GM12878 (cell line): ENCODE measurements around the gene TLE3. TPM values are rescaled to one million over a fixed set of nuclear protein-coding genes. Genes with fewer than 3 reads are reported as not detected.

Experiments used
- ATF7 ChIP-seq: fragments of 450-650 bp; IDR thresholded peaks from 2 replicates; pipeline ENCODE4 v1.6.1; 2016; ENCODE audit warnings: low read depth, mild to moderate bottlenecking
- CBX3 ChIP-seq: fragments of 200-600 bp; sonication (generic); IDR thresholded peaks from 2 replicates; pipeline ENCODE4 v1.6.1; 2016; ENCODE audit warnings: low read depth, borderline replicate concordance
- CBX5 ChIP-seq: sonication (generic); IDR thresholded peaks from 2 replicates; pipeline ENCODE4 v1.6.1; 2016; ENCODE audit warnings: low read depth, moderate library complexity, mild to moderate bottlenecking, inconsistent platforms
- MXI1 ChIP-seq: fragments of 150-350 bp; IDR thresholded peaks from 2 replicates; pipeline ENCODE4 v1.6.1; 2011; ENCODE audit warnings: low read depth, mild to moderate bottlenecking, inconsistent platforms, low read length, improper control_type of control experiment
- SMC3 ChIP-seq: IDR thresholded peaks from 2 replicates; pipeline ENCODE4 v1.6.1; 2011; ENCODE audit warnings: low read length, improper control_type of control experiment, borderline replicate concordance
- SRF ChIP-seq, 2 experiments: IDR thresholded peaks; 2 replicates each; pipeline ENCODE4 v1.6.1; 2011; ENCODE audit warnings: low read depth in 2 of 2, low read length in 2 of 2, mild to moderate bottlenecking in 1 of 2, moderate library complexity in 1 of 2
- TAF1 ChIP-seq: IDR thresholded peaks from 2 replicates; pipeline ENCODE4 v1.6.1; 2011; ENCODE audit warnings: mild to moderate bottlenecking, low read depth, low read length, borderline replicate concordance
- polyA plus RNA-seq, 11 experiments: library from polyadenylated mRNA; depleted of rRNA in 4 of 11; unstranded in 6 of 11; stranded (reverse) in 5 of 11; fragments of >200 nt; fragmentation: Nextera tagmentation in 4 of 11; fragmentation: Illumina TruSeq in 1 of 11; extraction: Ambion mirVana in 4 of 11; extraction: Trizol in 1 of 11; gene quantifications; 1 replicate in 1 of 11; 2 replicates in 10 of 11; pipeline versions ENCODE4 v1.2.1 to v1.2.3, GENCODE V29; 2011 to 2016; ENCODE audit warnings: inconsistent platforms in 2 of 11, missing spikeins in 2 of 11, low read depth in 1 of 11
- total RNA-seq, 4 experiments: library from RNA; depleted of rRNA in 3 of 4; stranded (reverse); fragments of >200 nt in 3 of 4; fragmentation: Illumina TruSeq in 1 of 4; extraction: Trizol in 1 of 4; gene quantifications; 2 replicates each; pipeline versions ENCODE4 v1.2.1 to v1.2.3, GENCODE V29; 2013 to 2021
- TF ChIP-seq, protein P1 (sequence below): fragments of 450-650 bp; IDR thresholded peaks from 2 replicates; pipeline ENCODE4 v1.6.1; 2017; ENCODE audit warnings: mild to moderate bottlenecking, moderate library complexity
- TF ChIP-seq, protein P2 (sequence below): IDR thresholded peaks from 2 replicates; pipeline ENCODE4 v1.6.1; 2011; ENCODE audit warnings: mild to moderate bottlenecking, low read depth, low read length, moderate library complexity; ENCODE audit not compliant: insufficient replicate concordance
- TF ChIP-seq, protein P3 (sequence below): fragments of 450-650 bp; IDR thresholded peaks from 2 replicates; pipeline ENCODE4 v1.6.1; 2016; ENCODE audit warnings: mild to moderate bottlenecking, moderate library complexity, borderline replicate concordance
- TF ChIP-seq, protein P4 (sequence below): IDR thresholded peaks from 2 replicates; pipeline ENCODE4 v1.6.1; 2012; ENCODE audit warnings: low read length, inconsistent platforms
- TF ChIP-seq, protein P5 (sequence below): IDR thresholded peaks from 2 replicates; pipeline ENCODE4 v1.6.1; 2011; ENCODE audit warnings: low read depth, mild to moderate bottlenecking, low read length, moderate library complexity, borderline replicate concordance; ENCODE audit errors: extremely low read depth
- TF ChIP-seq, protein P6 (sequence below): fragments of 150-350 bp; IDR thresholded peaks from 2 replicates; pipeline ENCODE4 v1.6.1; 2016; ENCODE audit warnings: low read depth, low read length

TLE3 gene
- total and polyA plus RNA-seq, 10 of the 15 experiments (the other 5 are each of a cell fraction or from before 2014, with no cell fraction given), result 1.2 to 65.5 (median 9.7) TPM

DNA sequence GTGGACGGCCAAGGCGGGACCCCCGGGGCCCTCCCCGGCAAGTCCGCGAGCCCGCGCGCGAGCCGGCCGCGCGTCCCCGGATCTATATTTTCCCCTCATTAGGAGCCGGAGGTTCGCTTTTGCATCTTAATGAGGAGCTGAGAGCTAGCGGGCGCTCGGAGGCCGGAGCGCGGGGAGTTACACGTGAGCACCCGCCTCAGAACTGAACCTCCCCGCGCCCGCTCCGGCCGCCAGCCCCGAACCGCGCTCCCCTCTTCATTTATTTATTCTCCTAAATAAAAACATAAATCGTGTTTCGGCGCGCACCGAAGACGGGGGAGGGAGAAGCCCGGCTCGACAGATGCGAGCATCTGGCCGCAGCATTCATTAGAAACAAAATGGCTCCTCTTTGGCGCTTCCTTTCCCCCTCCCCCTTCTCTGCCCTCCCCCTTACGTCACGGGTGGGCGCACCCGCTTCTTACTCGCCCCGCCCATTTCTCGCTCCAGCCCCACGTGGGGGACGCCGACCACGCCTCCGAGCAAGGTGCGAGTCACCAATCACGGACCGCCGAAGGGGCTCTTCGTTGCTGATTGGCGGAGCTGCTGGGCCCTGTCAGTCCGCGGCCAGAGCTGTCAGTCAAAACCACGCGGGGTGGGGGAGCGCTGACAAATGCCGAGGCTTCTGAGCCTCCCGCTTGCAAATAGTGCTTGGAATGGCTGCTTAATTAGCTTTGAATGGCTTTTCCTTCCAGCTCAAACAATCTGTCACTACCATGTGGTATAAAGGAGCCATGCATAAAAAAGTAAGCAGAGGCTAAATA lies 1.6 kb upstream of the TLE3 start (continued):
- TF ChIP-seq, protein P1, sequence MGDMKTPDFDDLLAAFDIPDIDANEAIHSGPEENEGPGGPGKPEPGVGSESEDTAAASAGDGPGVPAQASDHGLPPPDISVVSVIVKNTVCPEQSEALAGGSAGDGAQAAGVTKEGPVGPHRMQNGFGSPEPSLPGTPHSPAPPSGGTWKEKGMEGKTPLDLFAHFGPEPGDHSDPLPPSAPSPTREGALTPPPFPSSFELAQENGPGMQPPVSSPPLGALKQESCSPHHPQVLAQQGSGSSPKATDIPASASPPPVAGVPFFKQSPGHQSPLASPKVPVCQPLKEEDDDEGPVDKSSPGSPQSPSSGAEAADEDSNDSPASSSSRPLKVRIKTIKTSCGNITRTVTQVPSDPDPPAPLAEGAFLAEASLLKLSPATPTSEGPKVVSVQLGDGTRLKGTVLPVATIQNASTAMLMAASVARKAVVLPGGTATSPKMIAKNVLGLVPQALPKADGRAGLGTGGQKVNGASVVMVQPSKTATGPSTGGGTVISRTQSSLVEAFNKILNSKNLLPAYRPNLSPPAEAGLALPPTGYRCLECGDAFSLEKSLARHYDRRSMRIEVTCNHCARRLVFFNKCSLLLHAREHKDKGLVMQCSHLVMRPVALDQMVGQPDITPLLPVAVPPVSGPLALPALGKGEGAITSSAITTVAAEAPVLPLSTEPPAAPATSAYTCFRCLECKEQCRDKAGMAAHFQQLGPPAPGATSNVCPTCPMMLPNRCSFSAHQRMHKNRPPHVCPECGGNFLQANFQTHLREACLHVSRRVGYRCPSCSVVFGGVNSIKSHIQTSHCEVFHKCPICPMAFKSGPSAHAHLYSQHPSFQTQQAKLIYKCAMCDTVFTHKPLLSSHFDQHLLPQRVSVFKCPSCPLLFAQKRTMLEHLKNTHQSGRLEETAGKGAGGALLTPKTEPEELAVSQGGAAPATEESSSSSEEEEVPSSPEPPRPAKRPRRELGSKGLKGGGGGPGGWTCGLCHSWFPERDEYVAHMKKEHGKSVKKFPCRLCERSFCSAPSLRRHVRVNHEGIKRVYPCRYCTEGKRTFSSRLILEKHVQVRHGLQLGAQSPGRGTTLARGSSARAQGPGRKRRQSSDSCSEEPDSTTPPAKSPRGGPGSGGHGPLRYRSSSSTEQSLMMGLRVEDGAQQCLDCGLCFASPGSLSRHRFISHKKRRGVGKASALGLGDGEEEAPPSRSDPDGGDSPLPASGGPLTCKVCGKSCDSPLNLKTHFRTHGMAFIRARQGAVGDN, result peak; percentile 61; the same call in 1 of the 2 replicates
- TF ChIP-seq SRF (IDR thresholded peaks at IDR 0.05; ENCODE audit: low read depth in 2 of 2, low read length in 2 of 2) (no peak), CBX3 (no peak), MXI1 (no peak), SMC3 (no peak), ATF7 (peak; percentile 73), CBX5 (no peak), TAF1 (peak; percentile 87)
- TF ChIP-seq, protein P2, sequence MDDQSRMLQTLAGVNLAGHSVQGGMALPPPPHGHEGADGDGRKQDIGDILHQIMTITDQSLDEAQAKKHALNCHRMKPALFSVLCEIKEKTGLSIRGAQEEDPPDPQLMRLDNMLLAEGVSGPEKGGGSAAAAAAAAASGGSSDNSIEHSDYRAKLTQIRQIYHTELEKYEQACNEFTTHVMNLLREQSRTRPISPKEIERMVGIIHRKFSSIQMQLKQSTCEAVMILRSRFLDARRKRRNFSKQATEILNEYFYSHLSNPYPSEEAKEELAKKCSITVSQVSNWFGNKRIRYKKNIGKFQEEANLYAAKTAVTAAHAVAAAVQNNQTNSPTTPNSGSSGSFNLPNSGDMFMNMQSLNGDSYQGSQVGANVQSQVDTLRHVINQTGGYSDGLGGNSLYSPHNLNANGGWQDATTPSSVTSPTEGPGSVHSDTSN, result peak; percentile 100
- TF ChIP-seq, protein P3, sequence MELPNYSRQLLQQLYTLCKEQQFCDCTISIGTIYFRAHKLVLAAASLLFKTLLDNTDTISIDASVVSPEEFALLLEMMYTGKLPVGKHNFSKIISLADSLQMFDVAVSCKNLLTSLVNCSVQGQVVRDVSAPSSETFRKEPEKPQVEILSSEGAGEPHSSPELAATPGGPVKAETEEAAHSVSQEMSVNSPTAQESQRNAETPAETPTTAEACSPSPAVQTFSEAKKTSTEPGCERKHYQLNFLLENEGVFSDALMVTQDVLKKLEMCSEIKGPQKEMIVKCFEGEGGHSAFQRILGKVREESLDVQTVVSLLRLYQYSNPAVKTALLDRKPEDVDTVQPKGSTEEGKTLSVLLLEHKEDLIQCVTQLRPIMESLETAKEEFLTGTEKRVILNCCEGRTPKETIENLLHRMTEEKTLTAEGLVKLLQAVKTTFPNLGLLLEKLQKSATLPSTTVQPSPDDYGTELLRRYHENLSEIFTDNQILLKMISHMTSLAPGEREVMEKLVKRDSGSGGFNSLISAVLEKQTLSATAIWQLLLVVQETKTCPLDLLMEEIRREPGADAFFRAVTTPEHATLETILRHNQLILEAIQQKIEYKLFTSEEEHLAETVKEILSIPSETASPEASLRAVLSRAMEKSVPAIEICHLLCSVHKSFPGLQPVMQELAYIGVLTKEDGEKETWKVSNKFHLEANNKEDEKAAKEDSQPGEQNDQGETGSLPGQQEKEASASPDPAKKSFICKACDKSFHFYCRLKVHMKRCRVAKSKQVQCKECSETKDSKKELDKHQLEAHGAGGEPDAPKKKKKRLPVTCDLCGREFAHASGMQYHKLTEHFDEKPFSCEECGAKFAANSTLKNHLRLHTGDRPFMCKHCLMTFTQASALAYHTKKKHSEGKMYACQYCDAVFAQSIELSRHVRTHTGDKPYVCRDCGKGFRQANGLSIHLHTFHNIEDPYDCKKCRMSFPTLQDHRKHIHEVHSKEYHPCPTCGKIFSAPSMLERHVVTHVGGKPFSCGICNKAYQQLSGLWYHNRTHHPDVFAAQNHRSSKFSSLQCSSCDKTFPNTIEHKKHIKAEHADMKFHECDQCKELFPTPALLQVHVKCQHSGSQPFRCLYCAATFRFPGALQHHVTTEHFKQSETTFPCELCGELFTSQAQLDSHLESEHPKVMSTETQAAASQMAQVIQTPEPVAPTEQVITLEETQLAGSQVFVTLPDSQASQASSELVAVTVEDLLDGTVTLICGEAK, result no peak
- TF ChIP-seq, protein P4, sequence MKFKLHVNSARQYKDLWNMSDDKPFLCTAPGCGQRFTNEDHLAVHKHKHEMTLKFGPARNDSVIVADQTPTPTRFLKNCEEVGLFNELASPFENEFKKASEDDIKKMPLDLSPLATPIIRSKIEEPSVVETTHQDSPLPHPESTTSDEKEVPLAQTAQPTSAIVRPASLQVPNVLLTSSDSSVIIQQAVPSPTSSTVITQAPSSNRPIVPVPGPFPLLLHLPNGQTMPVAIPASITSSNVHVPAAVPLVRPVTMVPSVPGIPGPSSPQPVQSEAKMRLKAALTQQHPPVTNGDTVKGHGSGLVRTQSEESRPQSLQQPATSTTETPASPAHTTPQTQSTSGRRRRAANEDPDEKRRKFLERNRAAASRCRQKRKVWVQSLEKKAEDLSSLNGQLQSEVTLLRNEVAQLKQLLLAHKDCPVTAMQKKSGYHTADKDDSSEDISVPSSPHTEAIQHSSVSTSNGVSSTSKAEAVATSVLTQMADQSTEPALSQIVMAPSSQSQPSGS, result peak; percentile 29; the same call in 1 of the 2 replicates
- TF ChIP-seq, protein P5, sequence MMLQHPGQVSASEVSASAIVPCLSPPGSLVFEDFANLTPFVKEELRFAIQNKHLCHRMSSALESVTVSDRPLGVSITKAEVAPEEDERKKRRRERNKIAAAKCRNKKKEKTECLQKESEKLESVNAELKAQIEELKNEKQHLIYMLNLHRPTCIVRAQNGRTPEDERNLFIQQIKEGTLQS, result no peak
- TF ChIP-seq, protein P6, sequence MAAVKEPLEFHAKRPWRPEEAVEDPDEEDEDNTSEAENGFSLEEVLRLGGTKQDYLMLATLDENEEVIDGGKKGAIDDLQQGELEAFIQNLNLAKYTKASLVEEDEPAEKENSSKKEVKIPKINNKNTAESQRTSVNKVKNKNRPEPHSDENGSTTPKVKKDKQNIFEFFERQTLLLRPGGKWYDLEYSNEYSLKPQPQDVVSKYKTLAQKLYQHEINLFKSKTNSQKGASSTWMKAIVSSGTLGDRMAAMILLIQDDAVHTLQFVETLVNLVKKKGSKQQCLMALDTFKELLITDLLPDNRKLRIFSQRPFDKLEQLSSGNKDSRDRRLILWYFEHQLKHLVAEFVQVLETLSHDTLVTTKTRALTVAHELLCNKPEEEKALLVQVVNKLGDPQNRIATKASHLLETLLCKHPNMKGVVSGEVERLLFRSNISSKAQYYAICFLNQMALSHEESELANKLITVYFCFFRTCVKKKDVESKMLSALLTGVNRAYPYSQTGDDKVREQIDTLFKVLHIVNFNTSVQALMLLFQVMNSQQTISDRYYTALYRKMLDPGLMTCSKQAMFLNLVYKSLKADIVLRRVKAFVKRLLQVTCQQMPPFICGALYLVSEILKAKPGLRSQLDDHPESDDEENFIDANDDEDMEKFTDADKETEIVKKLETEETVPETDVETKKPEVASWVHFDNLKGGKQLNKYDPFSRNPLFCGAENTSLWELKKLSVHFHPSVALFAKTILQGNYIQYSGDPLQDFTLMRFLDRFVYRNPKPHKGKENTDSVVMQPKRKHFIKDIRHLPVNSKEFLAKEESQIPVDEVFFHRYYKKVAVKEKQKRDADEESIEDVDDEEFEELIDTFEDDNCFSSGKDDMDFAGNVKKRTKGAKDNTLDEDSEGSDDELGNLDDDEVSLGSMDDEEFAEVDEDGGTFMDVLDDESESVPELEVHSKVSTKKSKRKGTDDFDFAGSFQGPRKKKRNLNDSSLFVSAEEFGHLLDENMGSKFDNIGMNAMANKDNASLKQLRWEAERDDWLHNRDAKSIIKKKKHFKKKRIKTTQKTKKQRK, result no peak
